ENCODE data around the gene PLPPR3. TPM values are rescaled to one million over a fixed set of nuclear protein-coding genes. Genes with fewer than 3 reads are reported as not detected.
A peak's percentile ranks its signal among the peaks of the same experiment; 100 is the strongest.

PLPPR3 gene
- total RNA-seq, 1 experiment from 2014 or later = not detected

- no TSS peak for BruUV-seq (replicated peaks)
- ChIA-PET POLR2A (interaction anchor here (0.6 to 2.4 kb wide), 4 partner anchors 22 to 118 kb away, joined by 3 to 10 read pairs (median 4); no protein-coding TSS in a partner anchor), CTCF (interaction anchor here (0.7 to 1.2 kb wide), 2 partner anchors 56 to 113 kb away, joined by 3 to 6 read pairs; partner anchors contain the start of gene R3HDM4)
- peak overlapping the region; percentile 70 for H3K27ac Mint-ChIP-seq (ENCODE audit: low read depth, unreplicated experiment)
- H3K4me3 Mint-ChIP-seq (ENCODE audit: unreplicated experiment) = peak overlapping the region; percentile 91
- H3K36me3 Mint-ChIP-seq (ENCODE audit: insufficient read depth, unreplicated experiment) = peaks cover 59% of the 10 kb centered on the region
- peak; percentile 39 for DNase-seq (ENCODE audit: unreplicated experiment)
- no peak for TF ChIP-seq CTCF (IDR thresholded peaks at IDR 0.05; ENCODE audit: unreplicated experiment)
- H3K4me1 Mint-ChIP-seq (ENCODE audit: insufficient read depth, unreplicated experiment) = peaks cover 33% of the 10 kb centered on the region
- intact Hi-C loops (cut with micrococcal nuclease) = no loop called here
- H3K9me3 Mint-ChIP-seq (ENCODE audit: unreplicated experiment) = no peaks in the 10 kb centered on the region
- no peaks in the 10 kb centered on the region for H3K27me3 Mint-ChIP-seq (ENCODE audit: insufficient read depth, unreplicated experiment)
These were observed 21.3 kb downstream of the PLPPR3 start for GRCh38 chr19:800360-801029.

DNA sequence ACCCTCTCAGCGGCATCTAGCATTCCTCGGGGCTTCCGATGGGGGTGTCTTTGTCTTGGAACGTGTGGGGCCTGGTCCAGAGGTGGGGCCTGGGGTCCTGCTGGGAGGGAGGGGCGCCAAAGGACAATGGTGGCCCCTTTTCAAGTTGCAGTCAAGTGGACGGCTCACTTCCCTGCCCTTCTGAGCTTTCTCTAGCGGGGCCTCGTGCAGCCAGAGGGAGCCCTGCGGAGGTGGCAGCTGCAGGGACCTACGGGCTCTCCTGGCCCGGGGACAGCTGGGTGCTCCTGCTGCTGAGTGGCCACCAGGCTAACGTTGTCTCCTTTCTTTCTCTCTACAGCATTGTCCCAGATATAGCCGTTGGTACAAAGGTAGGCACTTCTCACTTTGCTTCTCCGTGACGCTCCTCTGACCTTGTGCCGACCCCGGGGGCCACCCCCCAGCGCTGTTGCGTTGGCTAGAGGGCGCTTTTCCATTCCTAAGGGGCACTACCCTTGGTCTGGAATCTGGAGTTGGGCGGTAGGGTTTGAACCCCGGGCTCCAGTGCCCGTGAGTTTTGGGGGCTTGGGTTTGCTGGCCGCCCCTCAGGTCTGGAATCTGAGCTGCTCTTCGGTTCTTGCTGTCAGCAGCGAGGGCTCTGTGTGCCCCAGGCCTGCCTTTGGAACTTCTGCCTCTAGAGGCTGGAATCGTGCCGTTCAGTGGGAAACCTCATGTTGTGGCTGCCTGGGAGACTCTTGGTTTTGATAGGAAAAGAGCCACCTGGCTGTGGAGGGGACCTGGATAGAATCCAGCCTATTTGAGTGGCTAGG, 22.5 kb downstream of the PLPPR3 start:
- Mint-ChIP-seq H3K9me3 (ENCODE audit: unreplicated experiment) (no peaks in the 10 kb centered on the region), H3K36me3 (ENCODE audit: insufficient read depth, unreplicated experiment) (peaks cover 52% of the 10 kb centered on the region), H3K4me1 (ENCODE audit: insufficient read depth, unreplicated experiment) (peaks cover 33% of the 10 kb centered on the region), H3K27ac (ENCODE audit: low read depth, unreplicated experiment) (peak overlapping the region; percentile 70), H3K4me3 (ENCODE audit: unreplicated experiment) (peak overlapping the region; percentile 91), H3K27me3 (ENCODE audit: insufficient read depth, unreplicated experiment) (no peaks in the 10 kb centered on the region)
- peak; percentile 63 for DNase-seq (ENCODE audit: unreplicated experiment)
- no TSS peak for BruUV-seq (replicated peaks)
- TF ChIP-seq CTCF (IDR thresholded peaks at IDR 0.05; ENCODE audit: unreplicated experiment) = no peak
- POLR2A ChIA-PET = interaction anchor here (0.6 to 2.4 kb wide), 9 partner anchors 8 to 253 kb away, joined by 3 to 10 read pairs (median 3); no protein-coding TSS in a partner anchor
- CTCF ChIA-PET = interaction anchor here (0.6 to 1.7 kb wide), 6 partner anchors 19 to 123 kb away, joined by 3 to 6 read pairs (median 4); partner anchors contain the start of gene R3HDM4
- intact Hi-C loops (cut with micrococcal nuclease) = loop anchor here (1.0 kb wide), 1 partner anchor 29 kb away; no protein-coding TSS in a partner anchor

DNA sequence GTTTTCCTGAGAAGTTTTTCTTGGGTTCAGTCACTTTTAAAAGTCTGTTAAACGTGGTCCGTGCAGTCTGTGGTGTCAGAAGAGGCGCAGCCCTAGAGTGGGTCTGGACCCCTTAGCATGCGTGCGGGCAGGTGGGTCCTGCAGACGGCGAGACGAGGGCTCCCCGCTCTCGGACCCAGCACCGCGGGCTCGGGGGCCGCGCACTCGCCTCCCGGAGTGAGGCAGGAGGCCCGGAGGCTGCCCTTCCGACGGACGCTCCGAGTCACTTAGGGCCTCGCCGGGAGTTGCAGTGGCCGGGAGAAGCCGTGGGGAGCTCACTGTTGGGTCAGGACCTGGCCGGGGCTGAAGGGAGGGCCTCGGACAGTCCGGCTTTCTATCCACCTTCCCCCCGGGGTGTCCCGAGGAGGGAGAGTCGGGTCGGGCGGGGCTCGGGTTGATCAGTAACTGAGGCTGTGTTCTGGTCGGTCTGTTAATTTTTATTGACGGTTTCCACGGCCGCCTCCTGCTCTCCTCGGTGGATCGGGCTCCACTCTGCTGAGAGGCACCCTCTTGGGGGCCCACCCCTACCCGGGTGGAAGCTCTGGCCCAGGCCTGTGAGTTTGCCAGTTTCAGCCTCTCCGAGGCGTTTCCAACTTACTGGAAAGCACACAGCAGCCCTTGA, 23.2 kb downstream of the PLPPR3 start:
- POLR2A ChIA-PET = interaction anchor here (0.6 to 2.4 kb wide), 9 partner anchors 9 to 253 kb away, joined by 3 to 10 read pairs (median 3); partner anchors contain the start of gene WDR18
- intact Hi-C loops (cut with micrococcal nuclease) = loop anchor here (1.0 kb wide), 1 partner anchor 28 kb away; no protein-coding TSS in a partner anchor
- BruUV-seq (replicated peaks) = no TSS peak
- Mint-ChIP-seq H3K27ac (ENCODE audit: low read depth, unreplicated experiment) (peak overlapping the region; percentile 70), H3K4me3 (ENCODE audit: unreplicated experiment) (peak overlapping the region; percentile 91), H3K9me3 (ENCODE audit: unreplicated experiment) (no peaks in the 10 kb centered on the region), H3K4me1 (ENCODE audit: insufficient read depth, unreplicated experiment) (peaks cover 33% of the 10 kb centered on the region), H3K36me3 (ENCODE audit: insufficient read depth, unreplicated experiment) (peaks cover 45% of the 10 kb centered on the region), H3K27me3 (ENCODE audit: insufficient read depth, unreplicated experiment) (no peaks in the 10 kb centered on the region)
- CTCF ChIA-PET = interaction anchor here (0.6 to 1.7 kb wide), 4 partner anchors 19 to 124 kb away, joined by 3 to 5 read pairs (median 4); no protein-coding TSS in a partner anchor
- TF ChIP-seq CTCF (IDR thresholded peaks at IDR 0.05; ENCODE audit: unreplicated experiment) = no peak
- DNase-seq (ENCODE audit: unreplicated experiment) = no peak
